Measurements from ENCODE around the gene ATP8B3.

Gene ATP8B3

GRCh38 chr19:1748115-1748872 is 63.8 kb downstream of the ATP8B3 start:
- FAIRE-seq: no peak
- no peak for DNase-seq (ENCODE audit: insufficient read length, low spot score)

GRCh38 chr19:1747285-1748114 is 64.6 kb downstream of the ATP8B3 start:
- DNase-seq (ENCODE audit: insufficient read length, low spot score) (peak; percentile 58), FAIRE-seq (no peak)

DNA sequence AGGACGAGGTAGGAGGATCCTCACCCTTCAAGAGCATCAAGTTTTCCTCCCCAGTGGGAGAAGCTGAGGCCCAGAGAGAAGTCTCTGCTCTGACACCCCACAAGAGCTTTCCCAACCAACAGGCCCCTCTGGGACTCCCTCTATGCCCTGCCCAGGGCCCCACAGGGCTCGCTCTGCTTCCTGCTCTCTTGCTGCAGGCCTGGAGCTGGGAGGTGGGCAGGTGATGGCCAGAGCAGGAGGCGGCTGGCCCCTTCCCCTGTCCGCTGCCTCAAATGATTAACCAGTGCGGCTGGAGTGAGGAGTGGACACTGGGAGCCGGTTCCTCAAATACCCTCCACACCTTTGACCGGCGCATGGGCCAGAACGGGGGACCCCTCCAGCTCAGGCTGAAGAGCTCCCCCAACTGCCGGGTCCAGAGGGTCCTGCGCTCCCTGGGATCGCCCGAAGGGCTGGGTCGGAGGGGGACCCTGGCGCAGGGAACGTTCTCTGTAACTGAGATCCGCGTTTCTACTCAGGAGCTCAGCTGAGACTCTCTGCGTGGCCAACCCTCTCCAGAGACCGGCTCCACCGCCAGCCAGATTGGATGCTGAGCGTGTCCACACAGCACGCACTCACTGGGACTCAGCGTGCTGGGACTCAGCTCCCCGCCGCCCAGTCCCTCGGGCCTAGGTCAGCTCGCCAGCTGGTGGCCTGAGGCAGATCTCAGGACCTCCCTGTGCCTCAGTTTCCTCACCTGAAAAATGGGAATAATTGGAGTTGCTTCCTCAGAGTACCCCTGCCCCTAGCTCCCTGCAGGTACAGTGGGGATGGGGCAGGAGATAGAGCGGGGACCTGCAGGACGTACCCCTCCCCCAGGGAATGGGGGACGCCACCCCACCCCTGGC is 65.4 kb downstream of the ATP8B3 start:
- FAIRE-seq (no peak), DNase-seq (ENCODE audit: insufficient read length, low spot score) (no peak)

DNA sequence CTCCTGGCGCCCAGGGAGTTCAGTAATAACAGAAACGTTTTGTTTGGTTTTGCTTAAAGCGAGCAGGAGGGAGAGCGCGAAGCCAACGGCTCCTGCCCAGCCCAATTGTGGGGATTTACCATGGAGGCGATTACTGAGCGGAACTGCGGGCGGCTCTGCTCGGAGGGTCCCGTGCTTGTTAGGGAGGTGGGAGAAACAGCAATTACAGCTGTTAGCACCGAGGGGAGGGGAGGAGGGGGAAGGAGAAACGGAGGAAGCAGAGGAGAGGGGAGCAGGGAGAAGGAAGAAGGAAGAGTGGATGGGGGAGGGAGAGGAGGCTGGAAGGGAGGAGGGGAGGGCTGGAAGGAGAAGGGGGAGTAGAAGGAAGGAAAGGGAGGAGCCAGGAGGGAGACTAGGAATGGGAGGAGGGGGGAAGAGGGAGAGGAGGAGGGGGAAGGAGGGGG is 66.5 kb downstream of the ATP8B3 start:
- no peak for DNase-seq (ENCODE audit: insufficient read length, low spot score)
- no peak for FAIRE-seq

DNA sequence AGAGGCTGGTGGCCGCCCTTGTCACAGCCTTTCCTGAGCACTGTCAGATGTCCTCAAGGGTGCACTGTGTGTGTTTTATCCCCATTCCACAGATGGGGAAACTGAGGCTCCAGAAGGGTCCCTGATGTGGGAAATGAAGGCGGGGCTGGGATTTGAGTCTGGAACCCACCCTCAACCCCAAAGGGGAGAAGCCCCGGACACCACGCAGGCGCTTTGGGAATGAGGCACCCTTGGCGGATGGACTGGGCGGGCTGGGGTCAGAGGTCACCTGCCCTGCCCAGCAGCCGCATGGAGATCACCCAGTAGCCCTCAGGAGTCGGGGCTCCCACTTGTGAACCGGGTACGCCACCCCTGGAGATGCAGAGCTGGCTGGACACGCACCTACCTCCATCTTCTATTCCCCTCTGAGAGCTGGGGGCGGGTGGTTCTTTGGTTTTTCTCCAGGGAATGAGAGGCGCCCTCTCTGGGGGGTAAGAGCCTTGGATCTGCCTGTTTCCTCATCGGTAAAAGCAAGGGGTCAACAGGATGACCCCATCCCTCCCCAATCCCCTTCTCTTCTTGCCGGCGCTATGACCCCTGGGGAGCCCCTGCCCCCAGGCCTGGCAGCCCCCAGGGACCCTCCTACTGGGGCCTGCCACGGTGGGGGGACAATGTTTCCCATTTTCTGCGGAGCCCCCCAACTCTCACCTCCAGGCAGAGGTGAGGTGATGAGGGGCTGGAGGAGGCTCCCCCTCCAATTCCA is 67.1 kb downstream of the ATP8B3 start:
- DNase-seq (ENCODE audit: insufficient read length, low spot score): no peak
- no peak for FAIRE-seq

DNA sequence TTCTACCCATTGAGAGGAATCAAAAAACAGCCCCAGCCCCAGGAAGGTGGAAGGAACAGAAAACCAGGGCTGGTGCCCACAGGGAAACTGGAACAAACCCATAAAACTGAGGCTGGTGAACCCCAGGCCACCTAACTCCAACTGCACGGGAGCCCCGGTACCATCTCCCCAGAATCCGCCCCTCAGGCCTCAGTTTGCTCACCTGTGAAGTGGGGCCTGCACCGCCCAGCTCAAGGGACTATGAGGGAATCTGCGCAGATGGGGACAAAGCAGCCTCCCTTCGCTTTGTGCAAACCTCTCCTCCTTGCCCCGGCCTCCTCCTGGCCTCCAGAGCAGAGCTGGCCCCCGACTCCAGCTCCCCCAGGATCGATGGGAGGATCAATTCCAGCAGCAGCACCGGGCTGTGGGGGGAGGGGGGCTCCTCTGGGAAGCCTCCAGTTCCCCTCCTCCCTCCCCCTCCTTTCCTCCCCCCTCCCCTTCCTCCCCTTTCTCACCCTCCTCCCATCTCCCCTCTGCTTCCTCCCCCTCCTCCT is 67.9 kb downstream of the ATP8B3 start:
- FAIRE-seq (no peak), DNase-seq (ENCODE audit: insufficient read length, low spot score) (no peak)

DNA sequence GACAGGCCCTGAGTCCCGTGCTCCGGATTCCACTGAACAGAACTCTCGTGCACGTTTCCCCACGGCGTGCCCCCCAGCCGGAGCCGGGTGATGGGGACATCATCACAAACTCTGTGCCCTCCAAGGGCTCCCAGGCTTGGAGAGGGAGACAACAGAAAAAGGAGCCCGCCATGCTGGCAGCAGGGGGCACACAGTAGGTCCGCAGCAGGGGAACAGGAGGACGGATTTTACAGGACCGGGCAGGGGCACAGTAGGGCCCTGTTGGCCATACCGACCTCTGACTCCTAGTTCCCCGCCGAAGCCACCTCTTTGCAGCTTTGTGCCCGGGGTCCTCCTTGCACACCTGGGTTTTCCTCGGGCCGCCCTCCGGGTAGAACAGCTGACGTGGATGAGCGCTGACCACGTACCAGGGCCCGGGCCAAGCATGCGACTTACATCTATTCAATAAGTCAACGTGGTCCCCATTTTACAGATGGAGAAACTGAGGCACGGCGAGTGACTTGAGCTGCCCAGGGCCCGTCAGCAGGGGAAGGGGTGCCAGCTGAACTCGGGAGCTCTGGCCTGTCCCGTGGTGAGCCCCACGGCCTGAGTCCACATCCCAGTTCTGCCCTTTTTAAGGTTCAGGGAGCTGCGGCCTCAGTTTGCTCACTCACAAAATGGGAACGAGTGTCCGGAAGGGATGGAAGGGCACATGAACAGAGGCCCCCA is 68.9 kb downstream of the ATP8B3 start:
- FAIRE-seq (no peak), DNase-seq (ENCODE audit: insufficient read length, low spot score) (no peak)

DNA sequence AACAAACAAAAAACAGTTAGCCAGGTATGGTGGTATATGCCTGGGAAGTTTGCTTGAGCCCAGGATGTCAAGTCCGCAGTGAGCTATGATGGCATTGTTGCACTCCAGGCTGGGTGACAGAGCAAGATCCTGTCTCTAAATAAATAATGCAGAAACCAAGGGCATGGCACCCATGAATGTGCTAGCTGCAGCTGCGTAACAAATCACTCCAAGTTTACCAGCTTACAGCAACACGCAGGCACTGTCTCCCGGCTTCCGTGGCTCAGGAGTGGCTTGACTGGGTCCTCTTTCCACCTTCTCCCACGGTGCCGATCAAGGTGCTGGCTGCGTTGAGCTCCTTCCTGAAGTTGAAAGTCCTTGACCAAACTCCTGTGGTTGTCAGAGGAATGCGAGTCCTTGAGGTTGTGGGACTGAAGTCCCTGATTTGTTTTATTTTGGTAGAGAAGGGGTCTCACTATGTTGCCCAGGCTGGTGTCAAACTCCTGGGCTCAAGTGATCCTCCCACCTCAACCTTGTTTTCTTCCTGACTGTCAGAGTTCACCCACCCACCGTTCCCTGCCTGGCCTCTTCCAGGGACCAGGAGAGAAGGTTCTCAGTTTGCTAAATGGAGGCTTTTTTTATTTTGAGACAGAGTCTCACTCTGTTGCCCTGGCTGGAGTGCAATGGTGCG is 72.0 kb downstream of the ATP8B3 start:
- FAIRE-seq (no peak), DNase-seq (ENCODE audit: insufficient read length, low spot score) (no peak)

DNA sequence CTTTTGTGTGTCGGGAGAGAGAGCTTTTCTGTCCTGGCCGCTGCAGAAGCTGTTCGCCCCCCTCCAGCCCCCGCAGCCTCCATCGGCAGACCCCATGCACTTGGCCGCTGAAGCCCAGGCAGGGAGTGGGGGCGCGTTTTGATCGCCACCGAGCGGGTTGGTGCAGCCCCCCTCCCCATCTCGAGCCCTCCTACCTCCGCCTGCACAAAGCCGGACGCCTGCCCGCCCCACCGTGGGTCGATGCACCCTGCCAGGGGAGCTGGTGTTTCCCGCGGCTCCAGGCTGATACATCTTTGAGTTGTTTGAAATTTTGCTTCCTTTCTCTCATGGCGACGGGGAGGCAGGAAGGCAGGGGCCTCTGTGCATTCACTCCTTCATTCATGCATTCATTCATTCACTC is 75.1 kb downstream of the ATP8B3 start:
- DNase-seq (ENCODE audit: insufficient read length, low spot score) (no peak), FAIRE-seq (no peak)

- FAIRE-seq: no peak
- no peak for DNase-seq (ENCODE audit: insufficient read length, low spot score)
Observed at GRCh38 chr19:1736280-1736679, 75.8 kb downstream of the ATP8B3 start.

DNA sequence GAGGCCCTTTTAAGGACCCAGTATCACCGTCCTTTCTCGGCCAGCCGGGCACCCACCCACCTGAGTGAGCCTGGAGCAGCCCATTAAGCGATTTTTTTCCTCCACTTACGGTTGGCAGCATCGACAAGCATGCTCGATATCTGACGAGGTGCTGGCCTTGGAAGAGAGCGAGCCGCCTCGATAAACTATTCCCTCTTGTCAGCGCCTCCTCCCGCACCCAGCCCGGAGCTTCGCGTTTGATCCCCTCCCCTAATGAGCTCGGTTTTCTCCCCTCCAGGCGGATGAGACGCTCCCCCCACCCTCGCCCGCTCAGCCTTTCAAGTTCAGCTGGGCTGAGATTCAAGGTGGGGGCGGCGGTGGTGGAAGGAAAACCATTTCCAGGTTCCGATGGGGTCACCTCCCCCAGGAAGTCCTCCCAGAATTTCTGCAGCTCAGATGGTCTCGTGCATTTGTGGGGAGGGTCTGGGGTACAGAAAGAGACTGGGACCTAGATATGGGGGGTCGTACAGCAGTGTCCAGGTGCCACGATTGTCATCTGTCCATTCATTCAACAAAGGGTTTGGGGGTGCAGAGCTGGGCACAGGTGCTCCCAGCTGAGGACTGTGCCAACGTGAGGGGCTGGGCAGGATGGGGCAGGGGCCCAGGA is 77.6 kb downstream of the ATP8B3 start:
- DNase-seq (ENCODE audit: insufficient read length, low spot score) (no peak), FAIRE-seq (no peak)
